WTC11 (cell line): ENCODE measurements around the gene KIF26A.

Experiments
- CTCF ChIP-seq: fragments of 200-600 bp; IDR thresholded peaks from 2 replicates; pipeline ENCODE4 v1.8.0; 2022; ENCODE audit warnings: antibody characterized with exemption
- ELF4 ChIP-seq: sonication (generic); formaldehyde crosslinking; IDR thresholded peaks from 2 replicates; pipeline ENCODE4 v1.8.1; 2022; ENCODE audit warnings: low read depth, mild to moderate bottlenecking, moderate library complexity, missing genetic modification reagents
- NR2C2 ChIP-seq: sonication (generic); formaldehyde crosslinking; IDR thresholded peaks from 2 replicates; pipeline ENCODE4 v1.8.0; 2022; ENCODE audit warnings: mild to moderate bottlenecking, missing genetic modification reagents

- TF ChIP-seq CTCF (no peak), ELF4 (CRISPR knock-in tag) (no peak), NR2C2 (CRISPR knock-in tag) (no peak)
Observed at GRCh38 chr14:104148433-104149277, 10.3 kb downstream of the KIF26A start.
